Testis (tissue), 2 donors: ENCODE measurements around the gene ATRN.

Source experiments
- POLR2A ChIP-seq: fragments of 450-650 bp; IDR thresholded peaks from one replicate; pipeline ENCODE4 v1.6.1; 2017; ENCODE audit warnings: antibody characterized with exemption, mild to moderate bottlenecking, moderate library complexity
- TF ChIP-seq, protein P1 (sequence below), 3 experiments: fragments of 450-650 bp in 2 of 3; fragments of 200-600 bp in 1 of 3; sonication (generic) in 1 of 3; IDR thresholded peaks; one replicate each; pipeline ENCODE4 v1.5.1; 2016 to 2019; ENCODE audit warnings: antibody characterized with exemption in 3 of 3, mild to moderate bottlenecking in 2 of 3, moderate library complexity in 1 of 3

DNA sequence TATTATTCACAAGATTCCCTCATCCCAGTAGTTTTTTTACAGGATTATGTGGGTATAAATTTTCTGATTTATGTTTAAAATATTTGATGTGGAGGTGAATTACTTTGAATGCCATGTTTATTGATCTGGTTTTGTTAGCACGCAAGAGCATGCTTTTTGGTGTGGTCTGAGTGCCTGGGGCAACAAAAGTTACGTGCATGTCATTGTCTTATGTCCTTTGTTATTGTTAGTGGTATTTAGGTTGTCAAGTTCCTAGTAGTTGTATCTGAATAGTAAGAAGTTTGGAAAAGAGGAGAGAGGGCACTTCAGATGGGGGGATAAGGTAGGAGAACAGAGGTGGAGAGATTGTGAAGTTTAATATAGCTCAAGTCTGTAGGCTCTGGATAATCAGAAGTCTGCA, 95.0 kb downstream of the ATRN start:
- TF ChIP-seq, protein P1, sequence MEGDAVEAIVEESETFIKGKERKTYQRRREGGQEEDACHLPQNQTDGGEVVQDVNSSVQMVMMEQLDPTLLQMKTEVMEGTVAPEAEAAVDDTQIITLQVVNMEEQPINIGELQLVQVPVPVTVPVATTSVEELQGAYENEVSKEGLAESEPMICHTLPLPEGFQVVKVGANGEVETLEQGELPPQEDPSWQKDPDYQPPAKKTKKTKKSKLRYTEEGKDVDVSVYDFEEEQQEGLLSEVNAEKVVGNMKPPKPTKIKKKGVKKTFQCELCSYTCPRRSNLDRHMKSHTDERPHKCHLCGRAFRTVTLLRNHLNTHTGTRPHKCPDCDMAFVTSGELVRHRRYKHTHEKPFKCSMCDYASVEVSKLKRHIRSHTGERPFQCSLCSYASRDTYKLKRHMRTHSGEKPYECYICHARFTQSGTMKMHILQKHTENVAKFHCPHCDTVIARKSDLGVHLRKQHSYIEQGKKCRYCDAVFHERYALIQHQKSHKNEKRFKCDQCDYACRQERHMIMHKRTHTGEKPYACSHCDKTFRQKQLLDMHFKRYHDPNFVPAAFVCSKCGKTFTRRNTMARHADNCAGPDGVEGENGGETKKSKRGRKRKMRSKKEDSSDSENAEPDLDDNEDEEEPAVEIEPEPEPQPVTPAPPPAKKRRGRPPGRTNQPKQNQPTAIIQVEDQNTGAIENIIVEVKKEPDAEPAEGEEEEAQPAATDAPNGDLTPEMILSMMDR (IDR thresholded peaks at IDR 0.05) = no peak
- no peak for TF ChIP-seq POLR2A
